ENCODE results near the gene TRAPPC12. TPM values are rescaled to one million over a fixed set of nuclear protein-coding genes. Genes with fewer than 3 reads are reported as not detected.

The TRAPPC12 gene
- total and polyA plus RNA-seq, 4 experiments from 2014 or later, result 18.0 to 137 (median 94.7) TPM

DNA sequence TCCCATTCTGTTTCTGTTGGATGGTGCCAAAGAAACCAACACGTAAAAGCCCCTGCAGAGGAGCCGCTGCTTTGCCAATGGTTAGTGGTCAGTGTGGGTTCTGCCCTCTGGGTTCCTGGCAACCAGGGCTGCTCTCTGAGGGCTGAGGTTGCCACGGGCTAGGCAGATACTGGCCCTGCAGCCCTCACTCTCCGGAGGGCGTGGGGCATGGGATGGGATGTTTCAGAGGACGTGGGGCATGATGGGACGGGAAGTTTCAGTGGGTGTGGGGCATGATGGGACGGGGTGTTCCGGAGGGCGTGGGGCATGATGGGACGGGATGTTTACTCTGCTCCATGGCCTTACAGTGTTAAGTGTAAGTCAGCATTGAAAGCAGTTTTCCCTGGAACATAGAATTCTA is 105.7 kb downstream of the TRAPPC12 start:
- H3K27ac Mint-ChIP-seq, result peak overlapping the region in 1 of 7 donors; percentile 44
- CTCF ChIA-PET (ENCODE audit: partially characterized antibody), result no interaction called here

DNA sequence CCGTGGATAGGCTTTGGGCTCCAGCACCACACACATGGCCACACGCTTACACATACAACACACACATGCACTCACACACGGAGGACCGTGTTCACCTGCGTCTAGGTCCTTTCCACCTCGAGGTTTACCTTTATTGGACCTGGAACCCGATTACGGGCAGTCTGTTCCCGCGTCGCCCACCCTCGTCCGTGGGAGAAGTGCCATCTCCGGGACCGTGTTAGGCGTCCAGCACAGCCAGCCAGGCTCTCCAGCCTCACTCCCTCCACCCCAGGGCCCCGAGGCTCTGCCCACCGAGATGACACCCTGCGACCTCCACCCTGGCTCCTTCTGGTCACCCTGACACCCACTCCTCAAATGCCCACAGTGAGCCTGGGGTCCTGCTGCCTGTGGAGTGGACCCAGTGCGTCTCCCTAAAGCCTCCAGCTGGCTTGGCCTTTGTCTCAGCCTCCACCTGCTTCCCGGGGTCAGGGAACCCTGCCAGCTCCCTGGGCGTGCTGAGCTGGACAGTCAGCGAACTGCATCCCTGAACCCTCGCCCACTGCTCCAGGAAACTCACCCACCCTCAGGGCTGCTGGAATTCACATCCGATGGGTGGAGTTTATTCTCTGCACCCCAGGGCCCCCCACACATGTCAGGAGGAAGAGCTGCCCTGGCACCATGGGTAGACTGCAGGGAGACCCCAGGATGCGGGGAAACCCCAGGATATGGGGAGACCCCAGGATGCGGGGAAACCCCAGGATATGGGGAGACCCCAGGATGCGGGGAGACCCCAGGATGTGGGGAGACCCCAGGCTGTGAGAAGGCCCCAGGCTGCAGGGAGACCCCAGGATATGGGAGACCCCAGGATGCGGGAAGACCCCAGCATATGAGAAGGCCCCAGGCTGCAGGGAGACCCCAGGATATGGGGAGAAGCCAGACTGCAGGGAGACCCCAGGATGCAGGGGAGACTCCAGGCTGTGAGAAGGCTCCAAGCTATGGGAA is 106.8 kb downstream of the TRAPPC12 start:
- Mint-ChIP-seq H3K27me3 (no peaks in the 10 kb centered on the region), H3K4me3 (no peak overlapping the region), H3K4me1 (peaks cover 0 to 5% (median under 1%) of the 10 kb centered on the region in 4 donors), H3K9me3 (peaks cover 0 to 1% (median 0%) of the 10 kb centered on the region in 8 donors), H3K36me3 (peaks cover 4 to 17% of the 10 kb centered on the region in 2 donors), H3K27ac (no peak overlapping the region)
- Histone ChIP-seq H3K9me3 (ENCODE audit: control insufficient read depth in 1 of 2, low read length in 2 of 2) (no peaks in the 10 kb centered on the region), H3K36me3 (ENCODE audit: insufficient read depth, low read length) (no peaks in the 10 kb centered on the region), H3K27me3 (ENCODE audit: insufficient read depth, low read length) (no peaks in the 10 kb centered on the region), H3K27ac (ENCODE audit: low read depth, low read length) (no peak overlapping the region), H3K4me3 (ENCODE audit: low read length in 2 of 2) (no peak overlapping the region), H3K4me1 (ENCODE audit: insufficient read depth, low read length) (no peaks in the 10 kb centered on the region)
- no peak for DNase-seq
- CTCF ChIA-PET (ENCODE audit: partially characterized antibody), result no interaction called here
- intact Hi-C loops (cut with micrococcal nuclease), result no loop called here
- POLR2A ChIA-PET (ENCODE audit: partially characterized antibody), result no interaction called here

More for the DNA sequence above, 105.7 kb downstream of the TRAPPC12 start:
- peaks cover 5 to 24% of the 10 kb centered on the region in 2 donors for H3K36me3 Mint-ChIP-seq
- no peaks in the 10 kb centered on the region for H3K27me3 Mint-ChIP-seq
- no peak for DNase-seq
- H3K9me3 ChIP-seq (ENCODE audit: control insufficient read depth in 1 of 2, low read length in 2 of 2), result no peaks in the 10 kb centered on the region
- peaks cover 0 to 1% (median 0%) of the 10 kb centered on the region in 8 donors for H3K9me3 Mint-ChIP-seq
- H3K4me3 Mint-ChIP-seq, result no peak overlapping the region
- no peak overlapping the region for H3K4me3 ChIP-seq (ENCODE audit: low read length in 2 of 2)
- POLR2A ChIA-PET (ENCODE audit: partially characterized antibody), result no interaction called here
- H3K4me1 ChIP-seq (ENCODE audit: insufficient read depth, low read length), result no peaks in the 10 kb centered on the region
- H3K36me3 ChIP-seq (ENCODE audit: insufficient read depth, low read length), result no peaks in the 10 kb centered on the region
- H3K27ac ChIP-seq (ENCODE audit: low read depth, low read length), result no peak overlapping the region
- peaks cover 0 to 5% (median 2%) of the 10 kb centered on the region in 4 donors for H3K4me1 Mint-ChIP-seq
- intact Hi-C loops (cut with micrococcal nuclease), result no loop called here
- no peaks in the 10 kb centered on the region for H3K27me3 ChIP-seq (ENCODE audit: insufficient read depth, low read length)

DNA sequence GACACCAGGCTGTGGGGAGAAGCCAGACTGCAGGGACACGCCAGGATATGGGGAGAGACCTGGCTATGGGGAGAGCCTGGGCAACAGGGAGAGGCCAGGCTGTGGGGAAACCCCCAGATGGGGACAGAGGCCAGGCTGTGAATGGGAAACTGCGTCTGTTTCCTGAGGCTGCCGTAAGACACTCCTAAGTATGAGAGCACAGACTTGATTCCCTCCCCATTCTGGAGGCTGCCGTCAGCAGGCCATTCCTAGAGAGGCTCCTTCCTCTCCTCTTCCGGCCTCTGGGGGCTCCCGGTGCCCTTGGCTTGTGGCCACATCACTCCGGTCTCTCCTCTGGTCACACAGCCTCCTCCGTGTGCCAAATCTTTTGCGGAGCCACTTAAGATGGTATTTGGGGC is 107.5 kb downstream of the TRAPPC12 start:
- Mint-ChIP-seq H3K4me3 (no peak overlapping the region), H3K27ac (no peak overlapping the region), H3K4me1 (peaks cover 0 to 5% (median under 1%) of the 10 kb centered on the region in 4 donors), H3K27me3 (no peaks in the 10 kb centered on the region), H3K36me3 (peaks cover 4 to 17% of the 10 kb centered on the region in 2 donors), H3K9me3 (peaks cover 0 to 1% (median 0%) of the 10 kb centered on the region in 8 donors)
- H3K27me3 ChIP-seq (ENCODE audit: insufficient read depth, low read length), result no peaks in the 10 kb centered on the region
- no peaks in the 10 kb centered on the region for H3K4me1 ChIP-seq (ENCODE audit: insufficient read depth, low read length)
- H3K27ac ChIP-seq (ENCODE audit: low read depth, low read length), result no peak overlapping the region
- intact Hi-C loops (cut with micrococcal nuclease), result no loop called here
- POLR2A ChIA-PET (ENCODE audit: partially characterized antibody), result no interaction called here
- no peak for DNase-seq
- CTCF ChIA-PET (ENCODE audit: partially characterized antibody), result no interaction called here
- H3K4me3 ChIP-seq (ENCODE audit: low read length in 2 of 2), result no peak overlapping the region
- no peaks in the 10 kb centered on the region for H3K36me3 ChIP-seq (ENCODE audit: insufficient read depth, low read length)
- H3K9me3 ChIP-seq (ENCODE audit: control insufficient read depth in 1 of 2, low read length in 2 of 2), result no peaks in the 10 kb centered on the region

DNA sequence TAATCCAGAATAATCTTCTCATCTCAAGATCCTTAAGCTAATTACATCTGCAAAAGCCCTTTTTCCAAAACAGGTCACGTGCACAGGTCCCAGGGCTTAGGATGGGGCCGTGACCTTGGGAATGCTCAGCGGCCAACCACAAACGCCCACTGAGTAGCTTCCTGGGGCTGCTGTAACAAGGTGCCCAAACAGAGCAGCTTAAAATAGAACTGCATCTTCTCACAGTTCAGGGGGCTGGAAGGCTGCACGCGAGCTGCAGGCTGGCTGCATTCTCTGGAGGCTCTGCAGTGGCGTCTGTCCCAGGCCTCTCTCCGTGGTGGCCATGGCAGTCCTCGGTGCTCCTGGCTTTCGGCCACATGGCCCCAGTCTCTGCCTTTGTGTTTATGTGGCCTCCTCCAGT is 107.9 kb downstream of the TRAPPC12 start:
- peaks cover 4 to 17% of the 10 kb centered on the region in 2 donors for H3K36me3 Mint-ChIP-seq
- H3K4me3 Mint-ChIP-seq, result no peak overlapping the region
- no peak for DNase-seq
- H3K36me3 ChIP-seq (ENCODE audit: insufficient read depth, low read length), result no peaks in the 10 kb centered on the region
- H3K9me3 Mint-ChIP-seq, result peaks cover 0 to 1% (median 0%) of the 10 kb centered on the region in 8 donors
- H3K27me3 Mint-ChIP-seq, result no peaks in the 10 kb centered on the region
- CTCF ChIA-PET (ENCODE audit: partially characterized antibody), result no interaction called here
- H3K9me3 ChIP-seq (ENCODE audit: control insufficient read depth in 1 of 2, low read length in 2 of 2), result no peaks in the 10 kb centered on the region
- H3K4me1 Mint-ChIP-seq, result peaks cover 0 to 5% (median under 1%) of the 10 kb centered on the region in 4 donors
- H3K4me3 ChIP-seq (ENCODE audit: low read length in 2 of 2), result no peak overlapping the region
- H3K27ac Mint-ChIP-seq, result no peak overlapping the region
- no peaks in the 10 kb centered on the region for H3K27me3 ChIP-seq (ENCODE audit: insufficient read depth, low read length)
- intact Hi-C loops (cut with micrococcal nuclease), result no loop called here
- H3K27ac ChIP-seq (ENCODE audit: low read depth, low read length), result no peak overlapping the region
- H3K4me1 ChIP-seq (ENCODE audit: insufficient read depth, low read length), result no peaks in the 10 kb centered on the region
- POLR2A ChIA-PET (ENCODE audit: partially characterized antibody), result no interaction called here

DNA sequence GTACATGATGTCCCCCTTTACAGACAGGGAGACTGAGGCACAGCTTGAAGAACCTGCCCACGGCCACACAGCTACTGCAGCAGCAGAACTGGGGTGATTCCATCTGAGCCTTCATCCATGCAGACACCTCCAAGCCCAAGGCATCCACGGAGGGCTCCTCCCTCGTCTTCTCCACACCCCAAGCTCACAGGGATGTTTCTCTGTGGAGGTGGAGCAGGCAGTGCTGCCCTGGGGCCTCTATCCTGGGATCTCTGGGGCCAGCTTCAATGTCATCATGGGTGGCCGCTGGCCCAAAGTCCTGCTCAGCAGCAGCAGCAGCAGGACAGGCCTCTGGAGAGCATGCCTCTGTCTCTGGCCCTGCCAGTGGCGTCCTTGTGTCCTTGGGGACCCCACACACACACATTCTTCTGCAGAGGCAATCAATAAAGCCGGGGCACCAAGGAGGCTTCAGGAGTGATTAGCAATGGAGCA is 108.6 kb downstream of the TRAPPC12 start:
- DNase-seq, result no peak
- Mint-ChIP-seq H3K27ac (no peak overlapping the region), H3K9me3 (peaks cover 0 to 1% (median 0%) of the 10 kb centered on the region in 8 donors), H3K27me3 (no peaks in the 10 kb centered on the region), H3K36me3 (peaks cover 4 to 17% of the 10 kb centered on the region in 2 donors), H3K4me3 (no peak overlapping the region), H3K4me1 (peaks cover 0 to 5% (median under 1%) of the 10 kb centered on the region in 4 donors)
- H3K9me3 ChIP-seq (ENCODE audit: control insufficient read depth in 1 of 2, low read length in 2 of 2), result no peaks in the 10 kb centered on the region
- intact Hi-C loops (cut with micrococcal nuclease), result no loop called here
- H3K27me3 ChIP-seq (ENCODE audit: insufficient read depth, low read length), result no peaks in the 10 kb centered on the region
- H3K4me1 ChIP-seq (ENCODE audit: insufficient read depth, low read length), result no peaks in the 10 kb centered on the region
- POLR2A ChIA-PET (ENCODE audit: partially characterized antibody), result no interaction called here
- H3K4me3 ChIP-seq (ENCODE audit: low read length in 2 of 2), result no peak overlapping the region
- CTCF ChIA-PET (ENCODE audit: partially characterized antibody), result no interaction called here
- H3K27ac ChIP-seq (ENCODE audit: low read depth, low read length), result no peak overlapping the region
- no peaks in the 10 kb centered on the region for H3K36me3 ChIP-seq (ENCODE audit: insufficient read depth, low read length)

DNA sequence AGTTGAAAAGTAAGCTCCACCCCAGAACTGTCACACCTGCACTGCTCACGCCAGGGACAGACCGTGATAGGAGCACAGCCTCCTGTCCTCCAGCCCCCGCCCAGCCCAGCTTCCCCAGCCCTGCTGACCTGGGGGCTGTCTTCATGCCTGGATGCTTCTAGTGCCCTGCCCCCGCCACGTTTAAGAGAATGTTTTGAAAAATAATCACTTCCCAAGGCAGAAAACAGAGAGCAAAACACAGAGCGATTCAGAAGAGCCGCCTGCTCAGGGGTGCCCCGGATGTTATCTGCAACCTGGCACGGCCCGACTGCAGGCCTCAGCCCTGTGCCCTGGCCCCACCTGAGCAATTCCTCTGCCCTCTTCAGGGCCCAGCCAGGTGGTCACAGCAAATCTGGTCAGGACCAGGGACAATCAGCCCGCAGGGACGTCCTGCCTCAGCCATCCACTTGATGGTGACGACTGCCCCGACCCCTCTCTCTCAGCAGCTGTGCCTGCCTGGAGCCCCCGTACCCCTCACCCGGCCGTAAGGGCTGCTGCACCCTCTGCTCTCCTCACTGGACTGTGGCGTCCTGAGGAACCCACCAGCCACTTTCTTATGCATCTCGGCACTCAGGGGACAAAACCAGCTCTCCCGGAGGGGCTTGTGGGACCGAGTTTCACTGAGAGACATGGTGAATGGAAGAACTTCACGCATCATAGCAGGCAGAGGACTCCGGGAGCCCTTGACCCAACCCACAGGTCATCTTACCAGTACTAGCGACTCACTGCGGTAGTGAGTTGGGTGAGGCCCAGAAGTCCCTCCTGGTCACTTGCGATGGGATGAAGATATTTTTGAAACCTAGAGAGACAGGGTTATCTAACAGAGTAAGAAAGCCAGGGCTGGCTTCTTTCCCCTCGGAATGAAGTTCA is 109.6 kb downstream of the TRAPPC12 start:
- Mint-ChIP-seq H3K36me3 (peaks cover 4 to 12% of the 10 kb centered on the region in 2 donors), H3K9me3 (peaks cover 0 to 1% (median 0%) of the 10 kb centered on the region in 8 donors), H3K4me3 (no peak overlapping the region), H3K27me3 (no peaks in the 10 kb centered on the region), H3K4me1 (peaks cover 0 to 5% (median 0%) of the 10 kb centered on the region in 4 donors), H3K27ac (peak overlapping the region in 1 of 7 donors; percentile 48)
- H3K9me3 ChIP-seq (ENCODE audit: control insufficient read depth in 1 of 2, low read length in 2 of 2), result no peaks in the 10 kb centered on the region
- ChIA-PET CTCF (ENCODE audit: partially characterized antibody) (no interaction called here), POLR2A (ENCODE audit: partially characterized antibody) (no interaction called here)
- no peak overlapping the region for H3K27ac ChIP-seq (ENCODE audit: low read depth, low read length)
- no peaks in the 10 kb centered on the region for H3K36me3 ChIP-seq (ENCODE audit: insufficient read depth, low read length)
- intact Hi-C loops (cut with micrococcal nuclease), result no loop called here
- no peak for DNase-seq
- H3K4me1 ChIP-seq (ENCODE audit: insufficient read depth, low read length), result no peaks in the 10 kb centered on the region
- H3K27me3 ChIP-seq (ENCODE audit: insufficient read depth, low read length), result no peaks in the 10 kb centered on the region
- no peak overlapping the region for H3K4me3 ChIP-seq (ENCODE audit: low read length in 2 of 2)

DNA sequence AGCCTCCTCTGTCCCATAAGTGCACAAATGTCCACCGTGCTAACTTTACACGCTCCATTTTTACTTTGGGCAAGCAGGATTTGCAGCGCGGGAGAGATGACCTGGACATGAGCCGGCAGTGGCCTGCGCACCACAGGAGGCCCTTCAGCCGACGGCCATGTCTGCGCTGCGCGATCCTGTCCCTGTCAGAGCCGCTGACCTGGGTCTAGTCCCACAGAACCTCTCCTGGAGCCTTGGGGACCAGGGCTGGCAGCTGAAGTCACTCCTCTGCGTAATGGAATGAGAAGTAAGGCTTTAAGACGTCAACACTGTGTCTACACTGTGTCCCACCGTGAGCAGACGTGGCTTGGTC is 110.2 kb downstream of the TRAPPC12 start:
- no peaks in the 10 kb centered on the region for H3K4me1 ChIP-seq (ENCODE audit: insufficient read depth, low read length)
- intact Hi-C loops (cut with micrococcal nuclease), result no loop called here
- no peak for DNase-seq
- H3K36me3 Mint-ChIP-seq, result peaks cover under 1 to 9% of the 10 kb centered on the region in 2 donors
- H3K9me3 Mint-ChIP-seq, result peaks cover 0 to 1% (median 0%) of the 10 kb centered on the region in 8 donors
- peaks cover 0 to 5% (median 0%) of the 10 kb centered on the region in 4 donors for H3K4me1 Mint-ChIP-seq
- no peak overlapping the region for H3K27ac ChIP-seq (ENCODE audit: low read depth, low read length)
- H3K27me3 ChIP-seq (ENCODE audit: insufficient read depth, low read length), result no peaks in the 10 kb centered on the region
- no peak overlapping the region for H3K4me3 Mint-ChIP-seq
- CTCF ChIA-PET (ENCODE audit: partially characterized antibody), result no interaction called here
- H3K4me3 ChIP-seq (ENCODE audit: low read length in 2 of 2), result no peak overlapping the region
- no peaks in the 10 kb centered on the region for H3K27me3 Mint-ChIP-seq
- no peaks in the 10 kb centered on the region for H3K9me3 ChIP-seq (ENCODE audit: control insufficient read depth in 1 of 2, low read length in 2 of 2)
- H3K27ac Mint-ChIP-seq, result no peak overlapping the region
- POLR2A ChIA-PET (ENCODE audit: partially characterized antibody), result no interaction called here
- no peaks in the 10 kb centered on the region for H3K36me3 ChIP-seq (ENCODE audit: insufficient read depth, low read length)
